ENCODE measurements around the gene SSBP2. TPM values are rescaled to one million over a fixed set of nuclear protein-coding genes. Genes with fewer than 3 reads are reported as not detected.
"Not testable (repeated sequence)": the region's sequence is repeated elsewhere in the genome, so short reads cannot be mapped to it uniquely, and the experiment has no call there.

Gene SSBP2
- total and polyA plus RNA-seq, 2 donors from 2014 or later, result 17.0 to 57.1 TPM

DNA sequence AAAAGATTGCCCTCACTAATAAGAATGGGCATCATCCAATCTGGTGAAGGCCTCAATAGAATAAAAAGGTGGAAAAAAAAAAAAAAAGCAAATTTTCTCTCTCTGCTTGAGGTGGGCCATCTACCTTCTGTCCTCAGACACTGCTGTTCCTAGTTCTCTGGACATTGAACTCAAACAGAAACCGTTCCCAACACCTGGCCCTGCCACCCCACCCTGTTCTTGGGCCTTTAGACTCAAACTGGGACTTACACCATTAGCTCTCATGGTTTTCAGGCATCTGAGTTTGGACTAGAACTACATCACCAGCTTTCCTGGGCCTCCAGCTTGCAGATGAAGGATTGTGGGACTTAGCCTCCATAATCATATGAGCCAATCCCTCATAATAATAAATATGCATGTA is 71.0 kb downstream of the SSBP2 start:
- Histone ChIP-seq H3K9ac (ENCODE audit: low read length in 3 of 3) (no peak overlapping the region), H3K36me3 (ENCODE audit: control insufficient read depth in 2 of 3, insufficient read depth in 3 of 3, low read length in 3 of 3) (no peaks in the 10 kb centered on the region), H3K27me3 (ENCODE audit: control insufficient read depth, insufficient read depth, low read length) (no peaks in the 10 kb centered on the region), H3K4me3 (ENCODE audit: low read length in 3 of 3) (no peak overlapping the region), H3K27ac (ENCODE audit: low read depth in 2 of 2, low read length in 2 of 2) (no peak overlapping the region), H3K9me3 (ENCODE audit: control insufficient read depth in 2 of 3, insufficient read depth in 1 of 3, low read length in 3 of 3) (peaks cover 0 to 6% (median 1%) of the 10 kb centered on the region in 3 donors), H3K4me1 (ENCODE audit: control insufficient read depth in 2 of 3, insufficient read depth in 2 of 3, low read depth in 1 of 3, low read length in 3 of 3) (no peaks in the 10 kb centered on the region)
- intact Hi-C loops (cut with DNase I), result no loop called here
- TF ChIP-seq, protein P1, sequence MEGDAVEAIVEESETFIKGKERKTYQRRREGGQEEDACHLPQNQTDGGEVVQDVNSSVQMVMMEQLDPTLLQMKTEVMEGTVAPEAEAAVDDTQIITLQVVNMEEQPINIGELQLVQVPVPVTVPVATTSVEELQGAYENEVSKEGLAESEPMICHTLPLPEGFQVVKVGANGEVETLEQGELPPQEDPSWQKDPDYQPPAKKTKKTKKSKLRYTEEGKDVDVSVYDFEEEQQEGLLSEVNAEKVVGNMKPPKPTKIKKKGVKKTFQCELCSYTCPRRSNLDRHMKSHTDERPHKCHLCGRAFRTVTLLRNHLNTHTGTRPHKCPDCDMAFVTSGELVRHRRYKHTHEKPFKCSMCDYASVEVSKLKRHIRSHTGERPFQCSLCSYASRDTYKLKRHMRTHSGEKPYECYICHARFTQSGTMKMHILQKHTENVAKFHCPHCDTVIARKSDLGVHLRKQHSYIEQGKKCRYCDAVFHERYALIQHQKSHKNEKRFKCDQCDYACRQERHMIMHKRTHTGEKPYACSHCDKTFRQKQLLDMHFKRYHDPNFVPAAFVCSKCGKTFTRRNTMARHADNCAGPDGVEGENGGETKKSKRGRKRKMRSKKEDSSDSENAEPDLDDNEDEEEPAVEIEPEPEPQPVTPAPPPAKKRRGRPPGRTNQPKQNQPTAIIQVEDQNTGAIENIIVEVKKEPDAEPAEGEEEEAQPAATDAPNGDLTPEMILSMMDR (IDR thresholded peaks at IDR 0.05; ENCODE audit: borderline replicate concordance, extremely low read depth, insufficient read depth), result no peak
- no peak for FAIRE-seq
- no peak for DNase-seq

DNA sequence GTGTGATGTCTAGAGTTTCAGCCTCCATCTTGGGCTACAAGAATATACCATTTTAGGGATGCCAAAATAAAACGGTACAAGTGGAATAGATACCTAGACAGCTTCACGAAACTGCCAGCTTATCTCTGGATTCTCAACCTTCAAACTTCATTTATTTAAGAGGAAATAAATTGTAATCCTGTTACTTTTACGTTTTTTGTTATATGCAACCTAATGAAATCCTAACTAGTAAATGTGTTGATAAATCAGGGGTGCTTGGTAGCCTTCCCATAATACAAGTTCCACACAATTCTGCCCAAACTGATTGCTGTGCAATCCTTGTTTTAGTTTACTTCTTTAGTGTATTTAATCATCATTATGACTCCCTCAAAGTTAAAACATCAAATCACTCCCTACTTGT is 75.5 kb downstream of the SSBP2 start:
- Histone ChIP-seq H3K27ac (ENCODE audit: low read depth in 2 of 2, low read length in 2 of 2) (no peak overlapping the region), H3K9ac (ENCODE audit: low read length in 3 of 3) (no peak overlapping the region), H3K27me3 (ENCODE audit: control insufficient read depth, insufficient read depth, low read length) (no peaks in the 10 kb centered on the region), H3K4me1 (ENCODE audit: control insufficient read depth in 2 of 3, insufficient read depth in 2 of 3, low read depth in 1 of 3, low read length in 3 of 3) (no peaks in the 10 kb centered on the region), H3K36me3 (ENCODE audit: control insufficient read depth in 2 of 3, insufficient read depth in 3 of 3, low read length in 3 of 3) (no peaks in the 10 kb centered on the region), H3K9me3 (ENCODE audit: control insufficient read depth in 2 of 3, insufficient read depth in 1 of 3, low read length in 3 of 3) (peaks cover 0 to 1% (median 0%) of the 10 kb centered on the region in 3 donors), H3K4me3 (ENCODE audit: low read length in 3 of 3) (no peak overlapping the region)
- no peak for DNase-seq
- FAIRE-seq, result no peak
- intact Hi-C loops (cut with DNase I), result no loop called here
- TF ChIP-seq, protein P1 (IDR thresholded peaks at IDR 0.05; ENCODE audit: borderline replicate concordance, extremely low read depth, insufficient read depth), result no peak

DNA sequence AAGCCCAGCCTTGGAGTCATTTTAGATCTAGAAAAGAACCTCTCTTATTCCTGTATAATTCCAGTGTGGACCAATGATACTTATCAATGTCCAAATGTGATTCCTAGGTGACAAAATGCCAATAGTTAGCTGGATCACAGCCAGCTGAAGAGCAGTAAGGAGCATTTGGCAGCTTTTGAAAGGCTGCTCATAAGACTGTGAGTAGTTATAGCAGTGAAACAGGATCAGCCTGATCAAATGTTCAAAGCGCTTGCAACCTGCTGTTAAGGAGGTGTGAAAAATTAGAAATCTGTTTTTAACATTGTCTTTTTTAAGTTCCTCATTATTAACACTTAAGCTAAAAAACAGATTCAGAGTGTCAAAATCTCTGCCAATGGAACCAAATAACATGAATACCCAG is 85.1 kb downstream of the SSBP2 start:
- H3K9me3 ChIP-seq (ENCODE audit: control insufficient read depth in 2 of 3, insufficient read depth in 1 of 3, low read length in 3 of 3), result no peaks in the 10 kb centered on the region
- TF ChIP-seq, protein P1 (IDR thresholded peaks at IDR 0.05; ENCODE audit: borderline replicate concordance, extremely low read depth, insufficient read depth), result no peak
- H3K36me3 ChIP-seq (ENCODE audit: control insufficient read depth in 2 of 3, insufficient read depth in 3 of 3, low read length in 3 of 3), result no peaks in the 10 kb centered on the region
- H3K27ac ChIP-seq (ENCODE audit: low read depth in 2 of 2, low read length in 2 of 2), result no peak overlapping the region
- no peaks in the 10 kb centered on the region for H3K4me1 ChIP-seq (ENCODE audit: control insufficient read depth in 2 of 3, insufficient read depth in 2 of 3, low read depth in 1 of 3, low read length in 3 of 3)
- intact Hi-C loops (cut with DNase I), result no loop called here
- DNase-seq (no peak), FAIRE-seq (no peak)
- no peaks in the 10 kb centered on the region for H3K27me3 ChIP-seq (ENCODE audit: control insufficient read depth, insufficient read depth, low read length)
- H3K9ac ChIP-seq (ENCODE audit: low read length in 3 of 3), result no peak overlapping the region
- H3K4me3 ChIP-seq (ENCODE audit: low read length in 3 of 3), result no peak overlapping the region

DNA sequence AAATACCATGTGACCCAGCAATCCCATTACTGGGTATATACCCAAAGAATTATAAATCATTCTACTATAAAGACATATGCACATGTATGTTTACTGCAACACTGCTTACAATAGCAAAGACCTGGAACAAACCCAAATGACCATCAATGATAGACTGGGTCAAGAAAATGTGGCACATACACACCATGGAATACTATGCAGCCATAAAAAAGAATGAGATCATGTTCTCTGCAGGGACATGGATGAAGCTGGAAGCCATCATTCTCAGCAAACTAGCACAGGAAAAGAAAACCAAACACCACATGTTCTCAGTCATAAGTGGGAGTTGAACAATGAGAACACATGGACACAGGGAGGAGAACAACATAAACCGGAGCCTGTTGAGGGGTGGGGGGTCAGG is 90.3 kb downstream of the SSBP2 start:
- FAIRE-seq; intact Hi-C loops (cut with DNase I); DNase-seq; H3K4me1 ChIP-seq (ENCODE audit: control insufficient read depth in 2 of 3, insufficient read depth in 2 of 3, low read depth in 1 of 3, low read length in 3 of 3); H3K9ac ChIP-seq (ENCODE audit: low read length in 3 of 3); H3K9me3 ChIP-seq (ENCODE audit: control insufficient read depth in 2 of 3, insufficient read depth in 1 of 3, low read length in 3 of 3); H3K36me3 ChIP-seq (ENCODE audit: control insufficient read depth in 2 of 3, insufficient read depth in 3 of 3, low read length in 3 of 3); H3K4me3 ChIP-seq (ENCODE audit: low read length in 3 of 3); H3K27ac ChIP-seq (ENCODE audit: low read depth in 2 of 2, low read length in 2 of 2); H3K27me3 ChIP-seq (ENCODE audit: control insufficient read depth, insufficient read depth, low read length): not testable (repeated sequence)
